ENCODE results near the gene LAMA5.
A peak's percentile ranks its signal among the peaks of the same experiment; 100 is the strongest.

LAMA5 gene

GRCh38 chr20:62309947-62310756, 57.0 kb downstream of the LAMA5 start:
- intact Hi-C loops (cut with DNase I) = no loop called here
- DNase-seq = no peak

GRCh38 chr20:62309198-62309944, 57.7 kb downstream of the LAMA5 start:
- no peak for DNase-seq
- intact Hi-C loops (cut with DNase I) = no loop called here

GRCh38 chr20:62308102-62308822, 58.9 kb downstream of the LAMA5 start:
- intact Hi-C loops (cut with DNase I) = no loop called here
- DNase-seq = peak in 4 of 10 donors; percentile 29 to 48 (median 40)

GRCh38 chr20:62307226-62308101, 59.6 kb downstream of the LAMA5 start:
- DNase-seq = no peak
- intact Hi-C loops (cut with DNase I) = no loop called here

- no peak for DNase-seq
Observed at GRCh38 chr20:62306414-62307187, 60.5 kb downstream of the LAMA5 start.

GRCh38 chr20:62305765-62306413, 61.2 kb downstream of the LAMA5 start:
- intact Hi-C loops (cut with DNase I) = no loop called here
- no peak for DNase-seq

More at GRCh38 chr20:62306414-62307187, 60.5 kb downstream of the LAMA5 start:
- intact Hi-C loops (cut with DNase I) = no loop called here

GRCh38 chr20:62305149-62305764, 61.9 kb downstream of the LAMA5 start:
- intact Hi-C loops (cut with DNase I) = no loop called here
- no peak for DNase-seq

GRCh38 chr20:62304331-62305148, 62.6 kb downstream of the LAMA5 start:
- intact Hi-C loops (cut with DNase I) = loop anchor here (5.0 kb wide), 1 partner anchor 63 kb away; the partner anchor contains the start of gene LAMA5
- DNase-seq = no peak

GRCh38 chr20:62303340-62304226, 63.5 kb downstream of the LAMA5 start:
- no peak for DNase-seq
- intact Hi-C loops (cut with DNase I) = loop anchor here (5.0 kb wide), 1 partner anchor 64 kb away; the partner anchor contains the start of gene LAMA5

- DNase-seq = no peak
- intact Hi-C loops (cut with DNase I) = loop anchor here (5.0 kb wide), 1 partner anchor 64 kb away; the partner anchor contains the start of gene LAMA5
Observed at GRCh38 chr20:62303062-62303339, 64.1 kb downstream of the LAMA5 start.

GRCh38 chr20:62302341-62303061, 64.6 kb downstream of the LAMA5 start, which contains the start of gene ADRM1:
Gene ADRM1, plus strand, starts transcription at chr20:62302997. Its CDS starts 572 bp downstream, at chr20:62303569.
- DNase-seq = peak; percentile 92 to 100 (median 96)
- intact Hi-C loops (cut with DNase I) = loop anchor here (1.0 to 5.0 kb wide), 2 partner anchors 65 to 80 kb away; partner anchors contain the start of gene LAMA5

- intact Hi-C loops (cut with DNase I) = loop anchor here (1.0 to 5.0 kb wide), 2 partner anchors 65 to 80 kb away; partner anchors contain the start of gene LAMA5
- DNase-seq = peak; percentile 77 to 98 (median 89)
Observed at GRCh38 chr20:62301773-62302340, 65.3 kb downstream of the LAMA5 start.

- intact Hi-C loops (cut with DNase I) = loop anchor here (5.0 kb wide), 1 partner anchor 66 kb away; the partner anchor contains the start of gene LAMA5
Observed at GRCh38 chr20:62301111-62301668, 65.9 kb downstream of the LAMA5 start.

GRCh38 chr20:62300319-62300718, 66.8 kb downstream of the LAMA5 start:
- no peak for DNase-seq
- intact Hi-C loops (cut with DNase I) = loop anchor here (5.0 kb wide), 1 partner anchor 67 kb away; the partner anchor contains the start of gene LAMA5

More at GRCh38 chr20:62301111-62301668, 65.9 kb downstream of the LAMA5 start:
- peak in 1 of 10 donors; percentile 67 for DNase-seq

All from posterior cingulate gyrus (tissue), 11 donors.